Adrenal gland (tissue), 5 donors: ENCODE measurements around the gene MYPN.

Experiments used
- POLR2A ChIP-seq, 2 donors: fragments of 450-650 bp; IDR thresholded peaks; one replicate each; pipeline ENCODE4 v1.6.1; 2017; ENCODE audit warnings: antibody characterized with exemption in 2 of 2, mild to moderate bottlenecking in 2 of 2, moderate library complexity in 1 of 2
- TF ChIP-seq, protein P1 (sequence below), 6 experiments: fragments of 450-650 bp in 4 of 6; fragments of 200-600 bp in 2 of 6; sonication (generic) in 1 of 6; IDR thresholded peaks; 1 replicate in 5 of 6; 2 replicates in 1 of 6; pipeline versions ENCODE4 v1.5.1 to v1.8.0; 2016 to 2021; ENCODE audit warnings: antibody characterized with exemption in 6 of 6, mild to moderate bottlenecking in 2 of 6, moderate library complexity in 1 of 6
- donor health status: DM: no; HTN: no; CAD: no.

DNA sequence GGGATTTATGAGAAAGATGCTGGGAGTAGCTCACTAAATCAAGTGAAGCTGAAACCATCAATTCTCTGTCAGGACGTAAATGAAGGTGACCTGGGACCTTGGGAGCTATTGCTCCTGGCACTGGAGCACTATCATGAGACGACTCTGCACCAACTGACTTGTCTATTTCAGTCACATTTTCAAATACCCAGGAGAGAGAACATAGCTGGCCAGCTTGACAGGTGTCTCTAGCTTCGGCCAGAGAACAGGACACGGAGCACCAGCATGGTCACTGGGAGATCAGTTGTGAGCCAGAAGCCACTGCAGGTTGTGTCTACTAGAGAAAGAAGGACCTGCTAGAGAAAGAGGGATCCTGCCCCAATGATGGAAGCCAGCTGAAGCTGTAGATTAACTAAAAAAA is 140.0 kb downstream of the MYPN start:
- TF ChIP-seq, protein P1, sequence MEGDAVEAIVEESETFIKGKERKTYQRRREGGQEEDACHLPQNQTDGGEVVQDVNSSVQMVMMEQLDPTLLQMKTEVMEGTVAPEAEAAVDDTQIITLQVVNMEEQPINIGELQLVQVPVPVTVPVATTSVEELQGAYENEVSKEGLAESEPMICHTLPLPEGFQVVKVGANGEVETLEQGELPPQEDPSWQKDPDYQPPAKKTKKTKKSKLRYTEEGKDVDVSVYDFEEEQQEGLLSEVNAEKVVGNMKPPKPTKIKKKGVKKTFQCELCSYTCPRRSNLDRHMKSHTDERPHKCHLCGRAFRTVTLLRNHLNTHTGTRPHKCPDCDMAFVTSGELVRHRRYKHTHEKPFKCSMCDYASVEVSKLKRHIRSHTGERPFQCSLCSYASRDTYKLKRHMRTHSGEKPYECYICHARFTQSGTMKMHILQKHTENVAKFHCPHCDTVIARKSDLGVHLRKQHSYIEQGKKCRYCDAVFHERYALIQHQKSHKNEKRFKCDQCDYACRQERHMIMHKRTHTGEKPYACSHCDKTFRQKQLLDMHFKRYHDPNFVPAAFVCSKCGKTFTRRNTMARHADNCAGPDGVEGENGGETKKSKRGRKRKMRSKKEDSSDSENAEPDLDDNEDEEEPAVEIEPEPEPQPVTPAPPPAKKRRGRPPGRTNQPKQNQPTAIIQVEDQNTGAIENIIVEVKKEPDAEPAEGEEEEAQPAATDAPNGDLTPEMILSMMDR (IDR thresholded peaks at IDR 0.05): no peak
- no peak for TF ChIP-seq POLR2A (IDR thresholded peaks at IDR 0.05)
